HEK293T (cell line): ENCODE results near the gene SF3B6.

Experiments
- ARNT ChIP-seq: fragments of 450-650 bp; IDR thresholded peaks from 2 replicates; pipeline ENCODE4 v1.6.1; 2017; ENCODE audit warnings: mild to moderate bottlenecking
- BHLHE40 ChIP-seq: fragments of 450-650 bp; IDR thresholded peaks from 2 replicates; pipeline ENCODE4 v1.6.1; 2016; ENCODE audit warnings: mild to moderate bottlenecking, moderate library complexity, borderline replicate concordance
- FOXA1 ChIP-seq: fragments of 450-650 bp; IDR thresholded peaks from 2 replicates; pipeline ENCODE4 v1.6.1; 2016; ENCODE audit warnings: mild to moderate bottlenecking
- PKNOX1 ChIP-seq: fragments of 450-650 bp; IDR thresholded peaks from 2 replicates; pipeline ENCODE4 v1.6.1; 2016
- SUZ12 ChIP-seq: fragments of 450-650 bp; IDR thresholded peaks from 2 replicates; pipeline ENCODE4 v1.6.1; 2016; ENCODE audit warnings: mild to moderate bottlenecking

- TF ChIP-seq SUZ12: no peak
- no peak for TF ChIP-seq FOXA1
- no peak for TF ChIP-seq BHLHE40
- no peak for TF ChIP-seq PKNOX1
- no peak for TF ChIP-seq ARNT
Observed at GRCh38 chr2:24084386-24085199, 8.5 kb upstream of the SF3B6 start, which contains the start of gene TP53I3.
